Spleen (tissue), 11 donors: ENCODE results near the gene AAR2. TPM values are rescaled to one million over a fixed set of nuclear protein-coding genes. Genes with fewer than 3 reads are reported as not detected.

Experiments
- DNase-seq: peaks from one replicate; pipeline ENCODE4 v3.0.0-alpha.2; 2020
- H3K27ac ChIP-seq, 8 donors: fragments of 200-600 bp; sonication (generic) in 7 of 8; 1 replicate in 4 of 8; 2 replicates in 4 of 8; pipeline versions ENCODE4 v1.5.0 to v1.8.0; 2016 to 2021; ENCODE audit warnings: inconsistent platforms in 4 of 8, mild to moderate bottlenecking in 4 of 8, moderate library complexity in 1 of 8
- H3K27me3 ChIP-seq, 7 donors: fragments of 200-600 bp; sonication (generic) in 6 of 7; replicated peaks in 1 of 7; 1 replicate in 4 of 7; 2 replicates in 3 of 7; pipeline versions ENCODE4 v1.5.0 to v1.8.0; 2016 to 2021; ENCODE audit warnings: inconsistent platforms in 3 of 7, mild to moderate bottlenecking in 1 of 7
- H3K36me3 ChIP-seq, 6 donors: fragments of 200-600 bp; sonication (generic) in 5 of 6; 1 replicate in 4 of 6; 2 replicates in 2 of 6; pipeline versions ENCODE4 v1.5.0 to v1.8.0; 2016 to 2021; ENCODE audit warnings: inconsistent platforms in 2 of 6
- H3K4me1 ChIP-seq, 6 donors: fragments of 200-600 bp; sonication (generic) in 5 of 6; 1 replicate in 3 of 6; 2 replicates in 3 of 6; pipeline versions ENCODE4 v1.5.0 to v1.8.0; 2016 to 2021; ENCODE audit warnings: inconsistent platforms in 3 of 6
- H3K4me3 ChIP-seq, 8 donors: fragments of 200-600 bp; sonication (generic) in 7 of 8; 1 replicate in 4 of 8; 2 replicates in 4 of 8; pipeline versions ENCODE4 v1.5.0 to v1.8.0; 2016 to 2021; ENCODE audit warnings: inconsistent platforms in 4 of 8, mild to moderate bottlenecking in 4 of 8, moderate library complexity in 2 of 8
- H3K9me3 ChIP-seq, 8 donors: fragments of 200-600 bp; sonication (generic) in 7 of 8; 1 replicate in 4 of 8; 2 replicates in 4 of 8; pipeline versions ENCODE4 v1.5.0 to v1.8.0; 2016 to 2021; ENCODE audit warnings: inconsistent platforms in 4 of 8
- POLR2A ChIP-seq, 3 donors: fragments of 450-650 bp; IDR thresholded peaks; one replicate each; pipeline ENCODE4 v1.5.1; 2017; ENCODE audit warnings: antibody characterized with exemption in 3 of 3, mild to moderate bottlenecking in 1 of 3
- POLR2AphosphoS5 ChIP-seq, 3 donors: sonication (generic); formaldehyde crosslinking; IDR thresholded peaks; one replicate each; pipeline ENCODE4 v1.5.1; 2017; ENCODE audit warnings: antibody characterized with exemption in 3 of 3
- WGBS, 5 donors: extraction: QIAGEN DNeasy Blood & Tissue Kit in 3 of 5; methylation state at CpG; one replicate each; pipeline versions ENCODE4 v1.1.5 to v1.1.7; 2013 to 2018; 5-methylcytosine and 5-hydroxymethylcytosine counted together
- intact Hi-C: fragments of 100-400 bp; cut with DNase I; formaldehyde crosslinking; loops from one replicate; pipeline ENCODE4 v1.15.0; 2023; ENCODE audit warnings: low total_unique reads
- polyA plus RNA-seq, 3 donors: library from polyadenylated mRNA; stranded (reverse); fragments of 200-250 nt; gene quantifications; one replicate each; pipeline ENCODE4 v1.2.1, GENCODE V29; 2013
- total RNA-seq, 7 donors: library from RNA; depleted of rRNA in 3 of 7; stranded (reverse); fragments of >200 nt in 3 of 7; fragmentation: NEBNext Ultra II Directional in 4 of 7; extraction: Animal tissue kit (Norgen Biotek cat#: 25700) in 4 of 7; gene quantifications; one replicate each; pipeline versions ENCODE4 v1.1.0 to v1.2.1, GENCODE V29; 2016 to 2021
- TF ChIP-seq, protein P1 (sequence below), 11 experiments: fragments of 200-600 bp in 7 of 11; fragments of 450-650 bp in 4 of 11; sonication (generic) in 4 of 11; IDR thresholded peaks in 8 of 11; conservative IDR thresholded peaks in 3 of 11; 1 replicate in 7 of 11; 2 replicates in 4 of 11; pipeline versions ENCODE4 v1.4.0 to v1.8.0; 2016 to 2021; ENCODE audit warnings: antibody characterized with exemption in 11 of 11, inconsistent platforms in 4 of 11, mild to moderate bottlenecking in 1 of 11
- donor health status: healthy with polysubstance abuse.
- donor health status: DM: no; HTN: no; CAD: no; lungs with moderate emphysema.
- donor health status: DM: no; HTN: no; CAD: no.
- donor health status: Bipolar disorder and iron deficiency.
- donor health status: healthy.
- donor health status: DM: no; HTN: no; CAD: no.
- donor health status: DM: yes; HTN: yes; CAD: no.

AAR2 gene
- total and polyA plus RNA-seq, 10 donors, result 13.3 to 30.0 (median 20.7) TPM

DNA sequence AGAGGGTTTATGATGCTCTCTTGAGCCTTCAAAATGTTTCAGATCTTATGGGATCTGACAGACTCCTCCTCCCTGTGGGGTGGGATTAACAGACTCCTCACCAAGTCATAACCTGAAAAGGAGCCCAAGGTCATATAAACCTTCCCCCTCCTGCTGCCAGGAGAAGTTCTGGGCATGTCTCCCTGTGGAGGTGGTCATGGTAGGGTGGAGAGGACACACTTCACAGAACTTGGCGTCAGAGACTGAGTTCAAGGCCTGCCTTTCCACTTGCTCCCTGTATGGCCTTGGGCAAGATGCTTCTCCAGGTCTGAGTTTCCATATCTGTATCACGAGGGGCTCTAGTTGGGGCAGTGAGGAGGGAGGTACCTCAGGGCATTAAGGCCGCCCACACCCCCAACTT lies 32.4 kb upstream of the AAR2 start:
- Histone ChIP-seq H3K36me3 (peaks cover 0 to 12% (median 0%) of the 10 kb centered on the region in 6 donors), H3K27me3 (no peaks in the 10 kb centered on the region), H3K4me1 (peaks cover 0 to 14% (median 9%) of the 10 kb centered on the region in 6 donors), H3K4me3 (no peak overlapping the region), H3K27ac (no peak overlapping the region), H3K9me3 (no peaks in the 10 kb centered on the region)
- DNase-seq, result no peak
- intact Hi-C loops, result loop anchor here (2.0 kb wide), 1 partner anchor 235 kb away; no protein-coding TSS in a partner anchor
- TF ChIP-seq POLR2A (IDR thresholded peaks at IDR 0.05) (no peak), POLR2AphosphoS5 (IDR thresholded peaks at IDR 0.05) (no peak)
- TF ChIP-seq, protein P1, sequence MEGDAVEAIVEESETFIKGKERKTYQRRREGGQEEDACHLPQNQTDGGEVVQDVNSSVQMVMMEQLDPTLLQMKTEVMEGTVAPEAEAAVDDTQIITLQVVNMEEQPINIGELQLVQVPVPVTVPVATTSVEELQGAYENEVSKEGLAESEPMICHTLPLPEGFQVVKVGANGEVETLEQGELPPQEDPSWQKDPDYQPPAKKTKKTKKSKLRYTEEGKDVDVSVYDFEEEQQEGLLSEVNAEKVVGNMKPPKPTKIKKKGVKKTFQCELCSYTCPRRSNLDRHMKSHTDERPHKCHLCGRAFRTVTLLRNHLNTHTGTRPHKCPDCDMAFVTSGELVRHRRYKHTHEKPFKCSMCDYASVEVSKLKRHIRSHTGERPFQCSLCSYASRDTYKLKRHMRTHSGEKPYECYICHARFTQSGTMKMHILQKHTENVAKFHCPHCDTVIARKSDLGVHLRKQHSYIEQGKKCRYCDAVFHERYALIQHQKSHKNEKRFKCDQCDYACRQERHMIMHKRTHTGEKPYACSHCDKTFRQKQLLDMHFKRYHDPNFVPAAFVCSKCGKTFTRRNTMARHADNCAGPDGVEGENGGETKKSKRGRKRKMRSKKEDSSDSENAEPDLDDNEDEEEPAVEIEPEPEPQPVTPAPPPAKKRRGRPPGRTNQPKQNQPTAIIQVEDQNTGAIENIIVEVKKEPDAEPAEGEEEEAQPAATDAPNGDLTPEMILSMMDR (IDR thresholded peaks at IDR 0.05 in 8 of 11, conservative IDR thresholded peaks at IDR 0.05 in 3 of 11), result no peak
- 67 to 89% (median 77%) methylated on average over 1 to 3 of the region's 3 CpGs for WGBS, 5 donors

DNA sequence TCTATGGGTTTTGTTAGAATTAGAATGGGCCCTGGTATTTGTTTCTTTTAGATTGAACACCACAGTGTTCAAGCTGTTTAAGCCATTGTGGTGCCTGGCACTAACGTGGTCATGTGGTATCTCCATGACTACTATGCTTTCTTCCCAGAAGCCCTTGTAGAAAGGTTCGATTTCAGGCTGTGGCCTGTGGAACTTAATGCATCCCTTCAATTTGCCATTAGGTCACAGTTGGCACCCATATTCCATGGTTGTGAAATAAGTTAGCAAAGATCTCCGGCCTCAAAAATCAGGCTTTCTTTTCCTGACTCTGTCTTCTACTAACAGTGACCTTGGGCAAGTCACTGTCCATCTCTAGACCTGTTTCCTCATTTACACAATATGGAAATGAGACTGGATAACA lies 31.3 kb upstream of the AAR2 start:
- DNase-seq, result no peak
- peaks cover 0 to 8% (median 6%) of the 10 kb centered on the region in 6 donors for H3K4me1 ChIP-seq
- H3K27me3 ChIP-seq, result no peaks in the 10 kb centered on the region
- WGBS, 5 donors, result 74 to 88% (median 81%) methylated on average over 3 of the region's 3 CpGs
- no peaks in the 10 kb centered on the region for H3K9me3 ChIP-seq
- no peak overlapping the region for H3K27ac ChIP-seq
- H3K4me3 ChIP-seq, result no peak overlapping the region
- peaks cover 0 to 12% (median 0%) of the 10 kb centered on the region in 6 donors for H3K36me3 ChIP-seq
- TF ChIP-seq POLR2AphosphoS5 (IDR thresholded peaks at IDR 0.05) (no peak), POLR2A (IDR thresholded peaks at IDR 0.05) (no peak)
- TF ChIP-seq, protein P1 (IDR thresholded peaks at IDR 0.05 in 8 of 11, conservative IDR thresholded peaks at IDR 0.05 in 3 of 11), result no peak
- intact Hi-C loops, result no loop called here

DNA sequence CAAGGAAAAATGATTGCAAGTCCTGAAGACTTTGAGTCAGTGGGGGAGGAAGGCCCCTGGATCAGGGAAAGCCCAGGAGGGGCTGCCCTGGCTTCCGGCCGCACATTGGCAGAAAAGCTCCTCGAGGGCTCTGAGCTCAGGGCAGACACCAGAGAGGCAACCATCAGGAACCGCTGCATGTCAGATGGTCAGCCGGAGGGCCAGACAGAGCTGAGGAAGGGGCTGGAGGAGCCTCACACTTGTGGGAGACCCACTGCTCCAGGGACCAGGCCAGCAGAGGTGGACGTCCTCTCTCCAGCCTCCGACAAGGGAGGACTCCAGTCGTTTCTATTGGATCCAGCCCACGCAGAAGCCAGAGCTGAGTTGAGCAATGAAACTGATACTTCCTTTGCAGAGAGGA lies 30.2 kb upstream of the AAR2 start:
- DNase-seq, result no peak
- Histone ChIP-seq H3K27me3 (no peaks in the 10 kb centered on the region), H3K4me1 (peaks cover 0 to 7% (median 6%) of the 10 kb centered on the region in 6 donors), H3K36me3 (peaks cover 0 to 12% (median 0%) of the 10 kb centered on the region in 6 donors), H3K9me3 (no peaks in the 10 kb centered on the region), H3K4me3 (no peak overlapping the region), H3K27ac (no peak overlapping the region)
- no peak for TF ChIP-seq POLR2AphosphoS5 (IDR thresholded peaks at IDR 0.05)
- TF ChIP-seq, protein P1 (IDR thresholded peaks at IDR 0.05 in 8 of 11, conservative IDR thresholded peaks at IDR 0.05 in 3 of 11), result no peak
- TF ChIP-seq POLR2A (IDR thresholded peaks at IDR 0.05), result no peak
- intact Hi-C loops, result no loop called here
- WGBS, 5 donors, result 72 to 84% (median 78%) methylated on average over 7 to 9 of the region's 9 CpGs

DNA sequence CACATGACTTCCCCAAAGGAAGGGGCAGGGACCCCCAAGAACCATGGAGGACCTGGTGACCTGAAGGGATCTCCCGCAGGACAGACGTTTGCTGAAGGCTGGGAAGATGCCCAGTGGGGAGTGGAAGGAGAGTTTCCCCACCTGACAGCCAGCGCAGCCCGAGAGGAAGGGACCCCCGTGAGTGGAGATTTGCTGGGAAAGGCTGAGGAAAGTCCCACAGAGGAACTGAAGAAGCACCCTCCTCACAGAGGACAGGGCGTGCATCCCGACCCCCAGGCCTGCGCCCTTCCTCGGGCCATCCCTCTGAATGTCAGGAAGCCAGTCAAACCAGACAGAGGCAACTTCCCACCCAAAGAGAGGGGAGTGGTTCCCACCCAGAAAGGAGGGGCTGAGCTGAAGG lies 29.6 kb upstream of the AAR2 start:
- Histone ChIP-seq H3K36me3 (peaks cover 0 to 12% (median 0%) of the 10 kb centered on the region in 6 donors), H3K4me3 (no peak overlapping the region), H3K27ac (no peak overlapping the region), H3K4me1 (peaks cover 0 to 7% (median 6%) of the 10 kb centered on the region in 6 donors), H3K9me3 (no peaks in the 10 kb centered on the region), H3K27me3 (no peaks in the 10 kb centered on the region)
- intact Hi-C loops, result no loop called here
- TF ChIP-seq POLR2AphosphoS5 (IDR thresholded peaks at IDR 0.05) (no peak), POLR2A (IDR thresholded peaks at IDR 0.05) (no peak)
- TF ChIP-seq, protein P1 (IDR thresholded peaks at IDR 0.05 in 8 of 11, conservative IDR thresholded peaks at IDR 0.05 in 3 of 11), result no peak
- 62 to 87% (median 86%) methylated on average over 6 to 9 of the region's 9 CpGs for WGBS, 5 donors
- DNase-seq, result no peak
